ENCODE data around the gene PAX1. TPM values are rescaled to one million over a fixed set of nuclear protein-coding genes. Genes with fewer than 3 reads are reported as not detected.

The PAX1 gene
- total and polyA plus RNA-seq, 4 donors: not detected

DNA sequence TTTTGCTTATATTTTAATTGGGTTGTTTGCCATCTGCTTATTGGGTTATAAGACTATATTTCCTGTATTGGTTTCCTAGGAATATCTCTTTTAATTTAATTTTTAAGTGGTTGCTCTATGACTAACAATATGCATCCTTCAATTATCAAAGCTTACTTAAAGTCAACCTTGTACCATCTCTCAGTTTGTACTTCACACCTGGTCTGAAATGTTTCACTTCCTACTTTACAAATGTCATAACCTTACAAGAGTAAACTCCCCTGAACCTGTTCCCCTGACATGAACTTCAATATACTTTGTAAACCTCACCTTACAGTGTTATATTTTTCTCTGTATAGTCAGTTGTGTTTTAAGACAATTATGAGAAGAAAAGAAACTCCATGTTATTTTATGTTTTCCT lies 35.8 kb downstream of the PAX1 start:
- no peak for TF ChIP-seq TAF1 (conservative IDR thresholded peaks at IDR 0.05)
- TF ChIP-seq RAD21 (IDR thresholded peaks at IDR 0.05): no peak
- no peak for TF ChIP-seq NR2F2 (IDR thresholded peaks at IDR 0.05)
- no peak for TF ChIP-seq CTCF (IDR thresholded peaks at IDR 0.05; ENCODE audit: low read depth, low read length, missing input control)
- no peak for TF ChIP-seq JUND (IDR thresholded peaks at IDR 0.05)
- no peak for TF ChIP-seq RXRA (IDR thresholded peaks at IDR 0.05)
- no peak for TF ChIP-seq HNF4G (IDR thresholded peaks at IDR 0.05)
- no peak for TF ChIP-seq YY1 (IDR thresholded peaks at IDR 0.05)
- TF ChIP-seq EGR1 (IDR thresholded peaks at IDR 0.05; ENCODE audit: low read depth in 2 of 2): no peak
- no peak for DNase-seq (ENCODE audit: low spot score)
- Histone ChIP-seq H3K9me3 (ENCODE audit: control insufficient read depth in 4 of 4, low read length in 3 of 4) (peaks cover 0 to 3% (median under 1%) of the 10 kb centered on the region in 4 donors), H3K36me3 (ENCODE audit: control insufficient read depth in 4 of 4, insufficient read depth in 3 of 4, low read depth in 1 of 4, low read length in 3 of 4) (no peaks in the 10 kb centered on the region), H3K27ac (ENCODE audit: low read depth in 1 of 2, low read length in 2 of 2) (no peak overlapping the region), H3K4me3 (ENCODE audit: low read depth in 1 of 3, low read length in 3 of 3) (no peak overlapping the region), H3K27me3 (ENCODE audit: control insufficient read depth in 4 of 4, insufficient read depth in 4 of 4, low read length in 3 of 4) (peaks cover 0 to 3% (median 0%) of the 10 kb centered on the region in 4 donors), H3K4me1 (ENCODE audit: control insufficient read depth in 4 of 4, insufficient read depth in 4 of 4, low read length in 3 of 4) (no peaks in the 10 kb centered on the region), H3K9ac (ENCODE audit: low read depth in 1 of 2, low read length in 2 of 2) (no peak overlapping the region)

GRCh38 chr20:21762646-21763045 lies 57.2 kb downstream of the PAX1 start:
- WGBS: 72% methylated on average over 2 of the region's 2 CpGs
- Histone ChIP-seq H3K27ac (ENCODE audit: low read depth in 1 of 2, low read length in 2 of 2) (no peak overlapping the region), H3K36me3 (ENCODE audit: control insufficient read depth in 4 of 4, insufficient read depth in 3 of 4, low read depth in 1 of 4, low read length in 3 of 4) (no peaks in the 10 kb centered on the region), H3K27me3 (ENCODE audit: control insufficient read depth in 4 of 4, insufficient read depth in 4 of 4, low read length in 3 of 4) (peaks cover 0 to 5% (median under 1%) of the 10 kb centered on the region in 4 donors), H3K4me1 (ENCODE audit: control insufficient read depth in 4 of 4, insufficient read depth in 4 of 4, low read length in 3 of 4) (no peaks in the 10 kb centered on the region), H3K9me3 (ENCODE audit: control insufficient read depth in 4 of 4, low read length in 3 of 4) (peaks cover 0 to 8% (median 4%) of the 10 kb centered on the region in 4 donors), H3K4me3 (ENCODE audit: low read depth in 1 of 3, low read length in 3 of 3) (no peak overlapping the region), H3K9ac (ENCODE audit: low read depth in 1 of 2, low read length in 2 of 2) (no peak overlapping the region)
- DNase-seq (ENCODE audit: low spot score): no peak
- no peak for TF ChIP-seq NR2F2 (IDR thresholded peaks at IDR 0.05)

- Histone ChIP-seq H3K9me3 (ENCODE audit: control insufficient read depth in 4 of 4, low read length in 3 of 4) (no peaks in the 10 kb centered on the region), H3K4me3 (ENCODE audit: low read depth in 1 of 3, low read length in 3 of 3) (no peak overlapping the region), H3K9ac (ENCODE audit: low read depth in 1 of 2, low read length in 2 of 2) (no peak overlapping the region), H3K36me3 (ENCODE audit: control insufficient read depth in 4 of 4, insufficient read depth in 3 of 4, low read depth in 1 of 4, low read length in 3 of 4) (no peaks in the 10 kb centered on the region), H3K4me1 (ENCODE audit: control insufficient read depth in 4 of 4, insufficient read depth in 4 of 4, low read length in 3 of 4) (no peaks in the 10 kb centered on the region), H3K27me3 (ENCODE audit: control insufficient read depth in 4 of 4, insufficient read depth in 4 of 4, low read length in 3 of 4) (peaks cover 0 to 5% (median 2%) of the 10 kb centered on the region in 4 donors), H3K27ac (ENCODE audit: low read depth in 1 of 2, low read length in 2 of 2) (no peak overlapping the region)
- TF ChIP-seq RXRA (IDR thresholded peaks at IDR 0.05): no peak
- TF ChIP-seq NR2F2 (IDR thresholded peaks at IDR 0.05): no peak
- TF ChIP-seq HNF4A (conservative IDR thresholded peaks at IDR 0.05): no peak
- no peak for TF ChIP-seq TAF1 (conservative IDR thresholded peaks at IDR 0.05)
- TF ChIP-seq JUND (IDR thresholded peaks at IDR 0.05): no peak
- TF ChIP-seq EGR1 (IDR thresholded peaks at IDR 0.05; ENCODE audit: low read depth in 2 of 2): no peak
- TF ChIP-seq SP1 (IDR thresholded peaks at IDR 0.05): no peak
- TF ChIP-seq CTCF (IDR thresholded peaks at IDR 0.05; ENCODE audit: low read depth, low read length, missing input control): no peak
- no peak for DNase-seq (ENCODE audit: low spot score)
- WGBS: 58% methylated on average over 10 of the region's 10 CpGs
Observed at GRCh38 chr20:21767200-21767738, 61.8 kb downstream of the PAX1 start.

Data from liver (tissue), 9 donors.